Small intestine (tissue), 7 donors: ENCODE measurements around the gene ADAMTS20. TPM values are rescaled to one million over a fixed set of nuclear protein-coding genes. Genes with fewer than 3 reads are reported as not detected.
A peak's percentile ranks its signal among the peaks of the same experiment; 100 is the strongest.

ENCODE experiments used
- DNase-seq, 2 donors: peaks; one replicate each; pipeline versions ENCODE4 v3.0.0 to v3.0.0-alpha.2; 2013
- FAIRE-seq: peaks from 2 replicates; lab custom pipeline; 2012; peaks lifted over from hg19 to GRCh38; lab: Jason Lieb, UNC
- H3K27ac ChIP-seq, 3 donors: one replicate each; pipeline ENCODE4 v1.5.1; 2013; ENCODE audit warnings: low read length in 2 of 3, mild to moderate bottlenecking in 2 of 3, control low read depth in 1 of 3, inconsistent platforms in 1 of 3, low read depth in 1 of 3, moderate library complexity in 1 of 3
- H3K27me3 ChIP-seq, 3 donors: one replicate each; pipeline ENCODE4 v1.6.1; 2013; ENCODE audit warnings: low read length in 3 of 3, inconsistent platforms in 1 of 3; ENCODE audit not compliant: control insufficient read depth in 3 of 3, insufficient read depth in 3 of 3
- H3K36me3 ChIP-seq, 3 donors: one replicate each; pipeline ENCODE4 v1.6.1; 2013; ENCODE audit warnings: low read length in 3 of 3, inconsistent platforms in 1 of 3, low read depth in 1 of 3, mild to moderate bottlenecking in 1 of 3, moderate library complexity in 1 of 3; ENCODE audit not compliant: control insufficient read depth in 3 of 3, insufficient read depth in 2 of 3
- H3K4me1 ChIP-seq, 3 donors: one replicate each; pipeline ENCODE4 v1.6.1; 2013; ENCODE audit warnings: low read length in 2 of 3, inconsistent platforms in 1 of 3, low read depth in 1 of 3, mild to moderate bottlenecking in 1 of 3, moderate library complexity in 1 of 3; ENCODE audit not compliant: control insufficient read depth in 3 of 3, insufficient read depth in 2 of 3
- H3K4me3 ChIP-seq, 3 donors: one replicate each; pipeline ENCODE4 v1.5.1; 2013; ENCODE audit warnings: low read length in 3 of 3, control low read depth in 1 of 3, inconsistent platforms in 1 of 3, low read depth in 1 of 3, mild to moderate bottlenecking in 1 of 3, moderate library complexity in 1 of 3
- H3K9me3 ChIP-seq, 2 donors: one replicate each; pipeline ENCODE4 v1.6.1; 2013; ENCODE audit warnings: low read depth in 1 of 2, low read length in 1 of 2; ENCODE audit not compliant: control insufficient read depth in 2 of 2, insufficient read depth in 1 of 2
- WGBS, 3 donors: extraction: QIAGEN DNeasy Blood & Tissue Kit; methylation state at CpG; one replicate each; pipeline ENCODE4 v1.1.7; 2013; 5-methylcytosine and 5-hydroxymethylcytosine counted together
- polyA plus RNA-seq, 4 donors: library from polyadenylated mRNA; stranded (reverse) in 3 of 4; unstranded in 1 of 4; fragments of 200-250 nt in 3 of 4; fragments of 120-200 nt in 1 of 4; gene quantifications; one replicate each; pipeline versions ENCODE4 v1.2.1 to v1.2.3, GENCODE V29; 2013
- donor health status: healthy with polysubstance abuse.
- donor health status: control.
- donor health status: control.
- donor health status: Bipolar disorder and iron deficiency.
- donor health status: healthy.

The ADAMTS20 gene
- polyA plus RNA-seq, 4 donors, result not detected

GRCh38 chr12:43459285-43459684 lies 92.7 kb downstream of the ADAMTS20 start:
- no peaks in the 10 kb centered on the region for H3K36me3 ChIP-seq
- no peaks in the 10 kb centered on the region for H3K4me1 ChIP-seq
- no peak overlapping the region for H3K27ac ChIP-seq
- no peaks in the 10 kb centered on the region for H3K27me3 ChIP-seq
- FAIRE-seq (no peak), DNase-seq (no peak)
- WGBS, 3 donors, result 76 to 86% (median 80%) methylated on average over 4 of the region's 4 CpGs
- no peak overlapping the region for H3K4me3 ChIP-seq
- peaks cover 0 to 5% of the 10 kb centered on the region in 2 donors for H3K9me3 ChIP-seq

GRCh38 chr12:43453761-43454160 lies 98.2 kb downstream of the ADAMTS20 start:
- 78 to 83% (median 82%) methylated on average over 8 of the region's 8 CpGs for WGBS, 3 donors
- no peak for FAIRE-seq
- peaks cover 0 to 5% of the 10 kb centered on the region in 2 donors for H3K9me3 ChIP-seq

GRCh38 chr12:43444940-43445564 lies 107.0 kb downstream of the ADAMTS20 start:
- peak; percentile 10 for FAIRE-seq

More at GRCh38 chr12:43453761-43454160, 98.2 kb downstream of the ADAMTS20 start:
- DNase-seq, result no peak
- no peaks in the 10 kb centered on the region for H3K4me1 ChIP-seq
- H3K36me3 ChIP-seq, result no peaks in the 10 kb centered on the region
- H3K27ac ChIP-seq, result no peak overlapping the region
- no peak overlapping the region for H3K4me3 ChIP-seq
- H3K27me3 ChIP-seq, result no peaks in the 10 kb centered on the region

GRCh38 chr12:43436597-43436996 lies 115.4 kb downstream of the ADAMTS20 start:
- DNase-seq, result no peak
- H3K4me3 ChIP-seq, result no peak overlapping the region
- no peaks in the 10 kb centered on the region for H3K4me1 ChIP-seq
- FAIRE-seq, result no peak
- no peaks in the 10 kb centered on the region for H3K36me3 ChIP-seq
- WGBS, 3 donors, result 78 to 81% (median 81%) methylated on average over 4 of the region's 4 CpGs
- no peak overlapping the region for H3K27ac ChIP-seq
- H3K9me3 ChIP-seq, result no peaks in the 10 kb centered on the region
- H3K27me3 ChIP-seq, result no peaks in the 10 kb centered on the region

More at GRCh38 chr12:43444940-43445564, 107.0 kb downstream of the ADAMTS20 start:
- Histone ChIP-seq H3K27me3 (no peaks in the 10 kb centered on the region), H3K4me1 (no peaks in the 10 kb centered on the region), H3K27ac (no peak overlapping the region), H3K36me3 (no peaks in the 10 kb centered on the region), H3K9me3 (no peaks in the 10 kb centered on the region), H3K4me3 (no peak overlapping the region)
- DNase-seq, result peak; percentile 38 to 42
- WGBS, 3 donors, result 54 to 62% (median 56%) methylated on average over 3 of the region's 3 CpGs

- H3K36me3 ChIP-seq, result no peaks in the 10 kb centered on the region
- DNase-seq (no peak), FAIRE-seq (no peak)
- no peak overlapping the region for H3K27ac ChIP-seq
- H3K9me3 ChIP-seq, result no peaks in the 10 kb centered on the region
- no peaks in the 10 kb centered on the region for H3K27me3 ChIP-seq
- H3K4me1 ChIP-seq, result no peaks in the 10 kb centered on the region
- 33 to 54% (median 52%) methylated on average over 2 of the region's 2 CpGs for WGBS, 3 donors
- H3K4me3 ChIP-seq, result no peak overlapping the region
These were observed 117.4 kb downstream of the ADAMTS20 start for GRCh38 chr12:43434614-43435013.

- FAIRE-seq (no peak), DNase-seq (no peak)
- 65 to 79% (median 71%) methylated on average over 5 of the region's 5 CpGs for WGBS, 3 donors
- H3K27me3 ChIP-seq, result no peaks in the 10 kb centered on the region
- H3K27ac ChIP-seq, result no peak overlapping the region
- no peaks in the 10 kb centered on the region for H3K9me3 ChIP-seq
- H3K4me3 ChIP-seq, result no peak overlapping the region
- no peaks in the 10 kb centered on the region for H3K36me3 ChIP-seq
- H3K4me1 ChIP-seq, result no peaks in the 10 kb centered on the region
These were observed 123.9 kb downstream of the ADAMTS20 start for GRCh38 chr12:43428088-43428600.

GRCh38 chr12:43425361-43425760 lies 126.6 kb downstream of the ADAMTS20 start:
- Histone ChIP-seq H3K36me3 (no peaks in the 10 kb centered on the region), H3K27me3 (no peaks in the 10 kb centered on the region), H3K4me1 (no peaks in the 10 kb centered on the region), H3K27ac (no peak overlapping the region), H3K9me3 (no peaks in the 10 kb centered on the region), H3K4me3 (no peak overlapping the region)
- FAIRE-seq, result no peak
- 86 to 87% (median 87%) methylated on average over 3 of the region's 3 CpGs for WGBS, 3 donors
- no peak for DNase-seq

- FAIRE-seq (no peak), DNase-seq (no peak)
- no peaks in the 10 kb centered on the region for H3K27me3 ChIP-seq
- no peak overlapping the region for H3K27ac ChIP-seq
- no peaks in the 10 kb centered on the region for H3K9me3 ChIP-seq
- H3K4me3 ChIP-seq, result no peak overlapping the region
- H3K4me1 ChIP-seq, result no peaks in the 10 kb centered on the region
- no peaks in the 10 kb centered on the region for H3K36me3 ChIP-seq
These were observed 135.0 kb downstream of the ADAMTS20 start for GRCh38 chr12:43416981-43417380.
